Measurements from ENCODE around the gene FMO3. TPM values are rescaled to one million over a fixed set of nuclear protein-coding genes. Genes with fewer than 3 reads are reported as not detected.

The FMO3 gene
- total RNA-seq: not detected

GRCh38 chr1:171090604-171091003 lies at the start of gene FMO3:
FMO3 (plus strand) TSS chr1:171090905; CDS start chr1:171092659, 1,754 bp downstream.
- CTCF ChIA-PET: no interaction called here
- H3K4me1 Mint-ChIP-seq: no peaks in the 10 kb centered on the region
- no peaks in the 10 kb centered on the region for H3K9me3 Mint-ChIP-seq (ENCODE audit: low read depth)
- H3K4me3 Mint-ChIP-seq: no peak within 1 kb of the TSS
- no peak within 1 kb of the TSS for H3K27ac Mint-ChIP-seq
- no peak for DNase-seq
- ATAC-seq: no peak
- H3K27me3 Mint-ChIP-seq: no peaks in the 10 kb centered on the region
- H3K36me3 Mint-ChIP-seq: no peaks in the 10 kb centered on the region

GRCh38 chr1:171048014-171048413 lies 42.7 kb upstream of the FMO3 start:
- no peak for DNase-seq
- H3K27me3 Mint-ChIP-seq: peaks cover 2% of the 10 kb centered on the region

DNA sequence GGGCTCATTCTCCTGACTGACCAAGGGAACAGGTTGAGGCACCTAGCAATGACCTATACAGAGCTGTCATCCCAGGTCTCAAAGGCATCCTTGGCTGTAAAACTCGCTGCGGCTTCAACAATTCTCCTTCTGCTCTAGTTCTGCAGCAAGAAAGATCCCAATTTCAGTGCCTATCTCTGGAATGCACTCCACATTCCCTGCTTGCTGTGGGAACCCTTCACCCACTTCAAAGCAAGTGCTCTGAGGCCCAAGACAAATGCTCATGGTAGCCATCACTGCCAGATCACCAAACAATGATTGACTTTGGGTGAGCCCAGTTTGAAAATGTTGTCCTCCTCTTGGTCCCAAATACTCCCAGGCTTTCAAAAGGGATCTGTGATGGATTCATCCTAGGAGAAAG lies 37.7 kb upstream of the FMO3 start:
- H3K9me3 Mint-ChIP-seq (ENCODE audit: low read depth): peaks cover 5% of the 10 kb centered on the region
- H3K4me3 Mint-ChIP-seq: no peak overlapping the region
- CTCF ChIA-PET: no interaction called here
- no peak for DNase-seq
- H3K36me3 Mint-ChIP-seq: no peaks in the 10 kb centered on the region
- H3K27ac Mint-ChIP-seq: no peak overlapping the region
- peaks cover 2% of the 10 kb centered on the region for H3K27me3 Mint-ChIP-seq
- no peak for ATAC-seq
- H3K4me1 Mint-ChIP-seq: no peaks in the 10 kb centered on the region

More at GRCh38 chr1:171048014-171048413, 42.7 kb upstream of the FMO3 start:
- Mint-ChIP-seq H3K36me3 (no peaks in the 10 kb centered on the region), H3K4me3 (no peak overlapping the region), H3K4me1 (no peaks in the 10 kb centered on the region), H3K27ac (no peak overlapping the region), H3K9me3 (ENCODE audit: low read depth) (peaks cover 13% of the 10 kb centered on the region)
- ATAC-seq: no peak
- CTCF ChIA-PET: no interaction called here

- Mint-ChIP-seq H3K27ac (no peak overlapping the region), H3K27me3 (no peaks in the 10 kb centered on the region), H3K4me3 (no peak overlapping the region), H3K4me1 (no peaks in the 10 kb centered on the region), H3K9me3 (ENCODE audit: low read depth) (no peaks in the 10 kb centered on the region), H3K36me3 (no peaks in the 10 kb centered on the region)
- ATAC-seq (no peak), DNase-seq (no peak)
- CTCF ChIA-PET: no interaction called here
Measured at GRCh38 chr1:171055966-171056643, 34.6 kb upstream of the FMO3 start.

- no peak overlapping the region for H3K27ac Mint-ChIP-seq
- no peaks in the 10 kb centered on the region for H3K4me1 Mint-ChIP-seq
- CTCF ChIA-PET: no interaction called here
- no peak overlapping the region for H3K4me3 Mint-ChIP-seq
- ATAC-seq (no peak), DNase-seq (no peak)
- H3K36me3 Mint-ChIP-seq: no peaks in the 10 kb centered on the region
- H3K27me3 Mint-ChIP-seq: peaks cover under 1% of the 10 kb centered on the region
- H3K9me3 Mint-ChIP-seq (ENCODE audit: low read depth): no peaks in the 10 kb centered on the region
Measured at GRCh38 chr1:171061425-171062143, 29.1 kb upstream of the FMO3 start.

DNA sequence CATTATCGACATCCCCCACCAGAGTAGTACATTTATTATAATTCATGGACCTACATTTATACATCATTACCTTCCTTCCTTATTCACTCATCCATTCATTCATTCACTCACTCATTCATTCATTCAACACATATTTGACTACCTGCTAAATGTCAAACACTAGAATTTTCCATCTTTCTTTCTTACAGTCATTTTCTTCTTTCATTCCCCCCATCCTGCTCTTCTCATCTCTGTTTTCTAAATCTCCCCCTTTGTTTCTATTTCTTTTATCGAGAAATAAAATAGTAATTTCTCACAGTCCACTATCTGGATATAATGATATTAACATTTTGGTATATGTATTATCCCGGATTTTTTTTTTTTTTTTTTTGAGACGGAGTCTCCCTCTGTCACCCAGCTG lies 27.8 kb upstream of the FMO3 start:
- H3K4me3 Mint-ChIP-seq: no peak overlapping the region
- no peaks in the 10 kb centered on the region for H3K36me3 Mint-ChIP-seq
- H3K27ac Mint-ChIP-seq: no peak overlapping the region
- peaks cover 2% of the 10 kb centered on the region for H3K27me3 Mint-ChIP-seq
- no peak for ATAC-seq
- CTCF ChIA-PET: no interaction called here
- no peaks in the 10 kb centered on the region for H3K4me1 Mint-ChIP-seq
- no peaks in the 10 kb centered on the region for H3K9me3 Mint-ChIP-seq (ENCODE audit: low read depth)
- DNase-seq: no peak

DNA sequence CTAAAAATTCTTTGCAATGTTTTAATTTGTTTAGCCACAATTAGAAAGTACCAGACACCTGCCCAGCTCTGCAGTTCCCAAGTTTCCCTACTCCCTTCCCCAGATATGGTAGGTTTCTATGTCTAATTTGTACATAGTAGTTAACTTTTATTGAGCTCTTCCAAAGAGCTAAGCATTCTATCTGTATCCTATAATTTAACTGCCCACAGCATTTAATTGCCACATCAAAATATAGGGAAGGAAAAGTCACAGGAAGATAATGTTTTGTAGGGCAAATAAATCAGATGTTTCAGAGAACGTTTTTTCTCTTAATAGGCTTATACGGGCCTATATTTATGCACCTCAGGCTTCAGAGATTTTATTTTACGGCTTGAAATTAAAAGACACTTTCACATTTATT lies 15.7 kb upstream of the FMO3 start:
- H3K27me3 Mint-ChIP-seq: no peaks in the 10 kb centered on the region
- no peaks in the 10 kb centered on the region for H3K36me3 Mint-ChIP-seq
- CTCF ChIA-PET: no interaction called here
- H3K4me1 Mint-ChIP-seq: no peaks in the 10 kb centered on the region
- no peaks in the 10 kb centered on the region for H3K9me3 Mint-ChIP-seq (ENCODE audit: low read depth)
- no peak overlapping the region for H3K4me3 Mint-ChIP-seq
- no peak for DNase-seq
- ATAC-seq: no peak
- H3K27ac Mint-ChIP-seq: no peak overlapping the region

DNA sequence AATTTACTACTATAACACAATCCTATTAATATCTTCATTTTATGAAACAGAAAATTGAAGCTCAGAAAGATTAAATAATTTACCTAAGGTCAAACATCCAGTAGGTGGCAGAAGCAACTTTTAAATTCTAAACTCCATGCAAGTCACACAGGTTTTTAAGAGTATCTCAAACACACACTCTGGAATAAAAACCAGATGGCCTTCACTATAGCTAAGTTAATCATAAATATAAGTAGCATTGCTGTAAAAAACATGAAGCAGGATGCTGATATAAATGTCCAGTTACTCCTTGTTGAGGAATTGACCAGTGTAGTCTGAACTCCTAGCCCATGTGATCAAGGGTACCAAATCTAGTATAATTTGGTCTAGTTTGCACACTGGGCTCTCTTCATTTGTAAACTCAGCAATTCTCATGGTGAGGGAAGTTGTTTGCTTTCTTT lies 9.4 kb upstream of the FMO3 start:
- no peaks in the 10 kb centered on the region for H3K9me3 Mint-ChIP-seq (ENCODE audit: low read depth)
- no peak for ATAC-seq
- H3K36me3 Mint-ChIP-seq: no peaks in the 10 kb centered on the region
- DNase-seq: no peak
- H3K4me1 Mint-ChIP-seq: no peaks in the 10 kb centered on the region
- CTCF ChIA-PET: interaction anchor here (2.1 kb wide), 1 partner anchor 232 kb away, joined by 16 read pairs; the partner anchor contains the start of gene FMO4
- no peaks in the 10 kb centered on the region for H3K27me3 Mint-ChIP-seq
- no peak overlapping the region for H3K27ac Mint-ChIP-seq
- H3K4me3 Mint-ChIP-seq: no peak overlapping the region

DNA sequence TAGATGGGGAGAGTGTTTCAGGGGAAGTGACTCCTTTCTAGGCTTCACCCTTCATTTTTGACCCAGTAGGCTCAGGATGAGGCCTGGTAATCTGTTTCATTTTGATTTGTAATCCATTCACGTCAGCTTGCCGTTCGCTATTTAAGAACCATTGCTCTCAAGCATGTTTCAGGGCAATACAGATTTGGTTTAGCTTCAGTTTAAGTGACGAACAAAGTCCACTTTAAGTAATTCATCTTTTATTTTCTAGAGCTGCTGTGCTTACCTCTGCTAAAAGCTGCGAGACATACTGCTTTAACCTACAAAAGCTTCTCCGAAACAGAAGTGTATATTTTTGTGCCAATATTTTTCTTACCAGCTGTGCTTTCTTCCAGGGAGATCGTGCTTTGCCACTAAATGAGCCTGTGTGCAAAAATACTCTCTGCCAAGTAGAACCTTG lies 8.9 kb upstream of the FMO3 start:
- Mint-ChIP-seq H3K27ac (no peak overlapping the region), H3K4me3 (no peak overlapping the region), H3K9me3 (ENCODE audit: low read depth) (no peaks in the 10 kb centered on the region), H3K36me3 (no peaks in the 10 kb centered on the region), H3K4me1 (no peaks in the 10 kb centered on the region), H3K27me3 (no peaks in the 10 kb centered on the region)
- ATAC-seq (no peak), DNase-seq (no peak)
- CTCF ChIA-PET: interaction anchor here (2.1 kb wide), 1 partner anchor 232 kb away, joined by 16 read pairs; the partner anchor contains the start of gene FMO4

GRCh38 chr1:171082606-171083005 lies 8.1 kb upstream of the FMO3 start:
- no peak overlapping the region for H3K4me3 Mint-ChIP-seq
- no peaks in the 10 kb centered on the region for H3K27me3 Mint-ChIP-seq
- ATAC-seq: no peak
- H3K4me1 Mint-ChIP-seq: no peaks in the 10 kb centered on the region
- DNase-seq: no peak
- no peak overlapping the region for H3K27ac Mint-ChIP-seq
- no peaks in the 10 kb centered on the region for H3K36me3 Mint-ChIP-seq
- CTCF ChIA-PET: interaction anchor here (2.1 kb wide), 1 partner anchor 231 kb away, joined by 16 read pairs; the partner anchor contains the start of gene FMO4
- no peaks in the 10 kb centered on the region for H3K9me3 Mint-ChIP-seq (ENCODE audit: low read depth)

DNA sequence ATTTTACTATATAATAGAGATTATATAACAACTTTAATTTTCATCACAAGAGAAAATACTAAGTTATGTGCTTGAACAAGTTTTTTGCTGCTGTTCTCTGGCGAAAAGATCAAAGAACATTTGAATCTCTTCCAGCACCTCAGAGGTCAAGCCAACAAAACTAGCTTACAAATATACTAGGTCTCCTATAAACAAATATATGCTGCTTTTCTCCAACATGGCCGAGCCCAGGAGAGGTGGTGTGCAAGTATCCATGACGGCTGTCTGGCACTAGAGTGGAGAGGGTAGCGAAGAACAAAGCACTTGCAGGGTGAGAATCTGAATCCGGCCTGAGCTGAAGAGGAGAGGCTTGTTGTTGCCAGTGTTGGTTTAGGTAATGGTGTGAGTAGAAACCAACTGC lies 7.5 kb upstream of the FMO3 start:
- Mint-ChIP-seq H3K36me3 (no peaks in the 10 kb centered on the region), H3K4me3 (no peak overlapping the region), H3K27me3 (no peaks in the 10 kb centered on the region), H3K27ac (no peak overlapping the region), H3K9me3 (ENCODE audit: low read depth) (no peaks in the 10 kb centered on the region), H3K4me1 (no peaks in the 10 kb centered on the region)
- CTCF ChIA-PET: no interaction called here
- no peak for DNase-seq
- ATAC-seq: no peak

DNA sequence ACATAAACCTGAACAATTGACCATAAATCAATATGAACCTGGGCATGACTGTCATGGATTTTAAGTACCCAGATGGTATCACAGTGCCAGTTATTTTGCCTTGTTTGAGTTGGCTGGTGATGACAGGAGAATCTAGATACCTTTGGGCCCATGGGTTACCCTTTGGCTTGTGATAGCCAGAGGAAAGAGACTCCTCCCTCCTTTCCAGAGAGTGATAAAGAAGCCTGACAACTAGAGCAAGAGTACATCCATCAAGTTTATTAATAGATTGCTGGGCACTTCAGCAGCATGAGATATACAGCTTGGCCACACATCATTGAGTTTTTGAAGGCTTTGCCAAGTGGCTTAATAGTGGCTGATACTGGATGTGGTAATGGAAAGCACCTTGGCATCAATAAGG lies 6.6 kb upstream of the FMO3 start:
- no peaks in the 10 kb centered on the region for H3K9me3 Mint-ChIP-seq (ENCODE audit: low read depth)
- H3K4me1 Mint-ChIP-seq: no peaks in the 10 kb centered on the region
- H3K27ac Mint-ChIP-seq: no peak overlapping the region
- CTCF ChIA-PET: no interaction called here
- H3K4me3 Mint-ChIP-seq: no peak overlapping the region
- DNase-seq (no peak), ATAC-seq (no peak)
- no peaks in the 10 kb centered on the region for H3K36me3 Mint-ChIP-seq
- H3K27me3 Mint-ChIP-seq: no peaks in the 10 kb centered on the region

GRCh38 chr1:171084870-171085269 lies 5.8 kb upstream of the FMO3 start:
- no peak for DNase-seq
- CTCF ChIA-PET: no interaction called here
- H3K36me3 Mint-ChIP-seq: no peaks in the 10 kb centered on the region

GRCh38 chr1:171087896-171088295 lies 2.8 kb upstream of the FMO3 start:
- Mint-ChIP-seq H3K27me3 (no peaks in the 10 kb centered on the region), H3K27ac (no peak overlapping the region), H3K4me3 (no peak overlapping the region), H3K4me1 (no peaks in the 10 kb centered on the region), H3K9me3 (ENCODE audit: low read depth) (no peaks in the 10 kb centered on the region), H3K36me3 (no peaks in the 10 kb centered on the region)
- DNase-seq (no peak), ATAC-seq (no peak)
- CTCF ChIA-PET: no interaction called here

More at GRCh38 chr1:171084870-171085269, 5.8 kb upstream of the FMO3 start:
- Mint-ChIP-seq H3K9me3 (ENCODE audit: low read depth) (no peaks in the 10 kb centered on the region), H3K4me1 (no peaks in the 10 kb centered on the region), H3K27me3 (no peaks in the 10 kb centered on the region), H3K4me3 (no peak overlapping the region), H3K27ac (no peak overlapping the region)
- no peak for ATAC-seq

Measured in activated CD8-positive, alpha-beta memory T cell treated with anti-CD3 and anti-CD28 coated beads, Interleukin-2, amount 10 ng/mL, durations not matched to agents 7 days and 5 days (primary cell).